Hepatocyte (in vitro differentiated cells): ENCODE data around the gene KCNA2. TPM values are rescaled to one million over a fixed set of nuclear protein-coding genes. Genes with fewer than 3 reads are reported as not detected.
A peak's percentile ranks its signal among the peaks of the same experiment; 100 is the strongest.

Source experiments
- DNase-seq: peaks from one replicate; pipeline ENCODE4 v3.0.0-alpha.2; 2016; ENCODE audit warnings: low spot score
- H2AFZ ChIP-seq: fragments of 200-600 bp; sonication (generic); 2 replicates; pipeline ENCODE4 v1.6.0; 2016; ENCODE audit warnings: antibody characterized with exemption, mild to moderate bottlenecking
- H3K27ac ChIP-seq: fragments of 200-600 bp; sonication (generic); 2 replicates; pipeline ENCODE4 v1.5.1; 2016; ENCODE audit warnings: mild to moderate bottlenecking
- H3K27me3 ChIP-seq: fragments of 200-600 bp; sonication (generic); 2 replicates; pipeline ENCODE4 v1.6.1; 2016
- H3K36me3 ChIP-seq: fragments of 200-600 bp; sonication (generic); replicated peaks from 2 replicates; pipeline ENCODE4 v1.5.1; 2016; ENCODE audit warnings: low read depth; ENCODE audit not compliant: insufficient read depth
- H3K4me1 ChIP-seq: fragments of 200-600 bp; sonication (generic); 2 replicates; pipeline ENCODE4 v1.5.1; 2016; ENCODE audit warnings: mild to moderate bottlenecking, moderate library complexity; ENCODE audit not compliant: insufficient read depth
- H3K4me2 ChIP-seq: fragments of 200-600 bp; sonication (generic); 2 replicates; pipeline ENCODE4 v1.6.0; 2016
- H3K4me3 ChIP-seq: fragments of 200-600 bp; sonication (generic); 2 replicates; pipeline ENCODE4 v1.5.1; 2016; ENCODE audit warnings: mild to moderate bottlenecking
- H3K79me2 ChIP-seq: fragments of 200-600 bp; sonication (generic); 2 replicates; pipeline ENCODE4 v1.6.0; 2017; ENCODE audit warnings: mild to moderate bottlenecking
- H3K9me2 ChIP-seq: fragments of 200-600 bp; sonication (generic); replicated peaks from 2 replicates; pipeline ENCODE4 v1.6.0; 2017; ENCODE audit warnings: mild to moderate bottlenecking; ENCODE audit not compliant: insufficient read depth
- H3K9me3 ChIP-seq: fragments of 200-600 bp; sonication (generic); 2 replicates; pipeline ENCODE4 v1.5.1; 2016; ENCODE audit warnings: low read depth, mild to moderate bottlenecking
- H4K20me1 ChIP-seq: fragments of 200-600 bp; sonication (generic); 2 replicates; pipeline ENCODE4 v1.6.0; 2016; ENCODE audit warnings: mild to moderate bottlenecking; ENCODE audit not compliant: insufficient read depth, poor library complexity, severe bottlenecking
- EZH2 ChIP-seq: fragments of 200-600 bp; sonication (generic); IDR thresholded peaks from 2 replicates; pipeline ENCODE4 v1.6.1; 2016; ENCODE audit warnings: antibody characterized with exemption, mild to moderate bottlenecking, borderline replicate concordance
- EZH2phosphoT487 ChIP-seq: fragments of 200-600 bp; sonication (generic); IDR thresholded peaks from one replicate; pipeline ENCODE4 v1.6.1; 2018; ENCODE audit warnings: antibody characterized with exemption, mild to moderate bottlenecking, low read depth, moderate library complexity; ENCODE audit not compliant: unreplicated experiment, severe bottlenecking
- WGBS: methylation state at CpG from one replicate; pipeline ENCODE4 v1.1.6; 2016; ENCODE audit warnings: low lambda C conversion rate; ENCODE audit errors: missing lambda C conversion rate; 5-methylcytosine and 5-hydroxymethylcytosine counted together
- polyA plus RNA-seq: library from polyadenylated mRNA; unstranded; fragments of >200 nt; fragmentation: Nextera tagmentation; extraction: Ambion mirVana; gene quantifications from 2 replicates; pipeline ENCODE4 v1.2.1, GENCODE V29; 2016
- total RNA-seq: library from RNA; depleted of rRNA; stranded (reverse); fragments of >200 nt; gene quantifications from 2 replicates; pipeline ENCODE4 v1.2.3, GENCODE V29; 2014
- TF ChIP-seq, protein P1 (sequence below): fragments of 200-600 bp; sonication (generic); IDR thresholded peaks from 2 replicates; pipeline ENCODE4 v1.5.1; 2016; ENCODE audit warnings: antibody characterized with exemption, mild to moderate bottlenecking; ENCODE audit not compliant: poor library complexity

The KCNA2 gene
- total RNA-seq (0.40 TPM in 2 replicates), polyA plus RNA-seq (0.80 TPM in 1 of 2 replicates, not detected in the other)

DNA sequence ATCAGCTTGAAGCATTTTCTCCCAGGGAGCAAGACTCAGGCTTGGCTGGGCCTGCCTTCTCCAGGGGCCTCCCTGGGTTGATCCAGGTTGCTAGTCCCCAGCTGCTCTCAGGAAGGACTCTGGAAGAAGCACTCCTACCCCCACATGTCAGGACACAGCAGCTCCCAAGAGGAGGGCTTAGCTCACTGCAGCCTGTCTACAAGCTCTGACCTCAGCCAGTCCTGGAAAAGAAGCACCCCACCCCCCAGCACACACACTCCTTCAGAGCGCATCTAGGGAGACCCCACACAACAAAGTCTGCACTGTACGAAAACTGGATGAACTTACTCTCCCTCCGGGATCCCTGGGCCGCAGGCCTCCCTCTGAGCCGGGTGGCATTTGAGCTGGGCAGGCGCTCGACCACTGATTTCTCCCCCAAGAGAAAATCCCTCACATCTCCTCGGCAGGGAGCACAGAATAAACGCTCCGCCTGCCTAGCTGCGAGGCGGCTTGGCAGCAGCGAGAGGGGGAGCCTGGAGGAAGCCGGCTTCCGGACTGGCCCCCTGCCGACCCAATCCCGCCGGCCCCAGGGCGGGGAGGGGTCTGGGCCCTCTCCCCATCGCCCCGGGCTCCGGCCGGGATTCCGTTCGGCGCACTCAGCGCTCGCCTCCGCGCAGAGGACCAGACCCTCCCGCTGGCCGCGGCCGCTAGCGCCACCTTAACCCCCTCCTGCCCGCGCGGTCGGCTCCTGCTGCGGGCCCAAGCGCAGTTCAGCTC, at the start of gene KCNA2:
KCNA2 (minus strand) TSS at position 458 of the 756 bp plus-strand sequence. CDS start 1,576 bp downstream, outside the sequence.
- H3K27me3 ChIP-seq = peaks cover 66% of the 10 kb centered on the region
- DNase-seq = peak; percentile 55
- peak within 1 kb of the TSS; percentile 85 for H2AFZ ChIP-seq
- H3K36me3 ChIP-seq = no peaks in the 10 kb centered on the region
- H4K20me1 ChIP-seq = no peaks in the 10 kb centered on the region
- H3K9me3 ChIP-seq = no peaks in the 10 kb centered on the region
- peak within 1 kb of the TSS; percentile 77 for H3K4me3 ChIP-seq
- H3K4me1 ChIP-seq = peaks cover 12% of the 10 kb centered on the region
- peak within 1 kb of the TSS; percentile 100 for H3K4me2 ChIP-seq
- no peak within 1 kb of the TSS for H3K27ac ChIP-seq
- no peaks in the 10 kb centered on the region for H3K79me2 ChIP-seq
- TF ChIP-seq EZH2phosphoT487 (no peak), EZH2 (no peak)
- TF ChIP-seq, protein P1, sequence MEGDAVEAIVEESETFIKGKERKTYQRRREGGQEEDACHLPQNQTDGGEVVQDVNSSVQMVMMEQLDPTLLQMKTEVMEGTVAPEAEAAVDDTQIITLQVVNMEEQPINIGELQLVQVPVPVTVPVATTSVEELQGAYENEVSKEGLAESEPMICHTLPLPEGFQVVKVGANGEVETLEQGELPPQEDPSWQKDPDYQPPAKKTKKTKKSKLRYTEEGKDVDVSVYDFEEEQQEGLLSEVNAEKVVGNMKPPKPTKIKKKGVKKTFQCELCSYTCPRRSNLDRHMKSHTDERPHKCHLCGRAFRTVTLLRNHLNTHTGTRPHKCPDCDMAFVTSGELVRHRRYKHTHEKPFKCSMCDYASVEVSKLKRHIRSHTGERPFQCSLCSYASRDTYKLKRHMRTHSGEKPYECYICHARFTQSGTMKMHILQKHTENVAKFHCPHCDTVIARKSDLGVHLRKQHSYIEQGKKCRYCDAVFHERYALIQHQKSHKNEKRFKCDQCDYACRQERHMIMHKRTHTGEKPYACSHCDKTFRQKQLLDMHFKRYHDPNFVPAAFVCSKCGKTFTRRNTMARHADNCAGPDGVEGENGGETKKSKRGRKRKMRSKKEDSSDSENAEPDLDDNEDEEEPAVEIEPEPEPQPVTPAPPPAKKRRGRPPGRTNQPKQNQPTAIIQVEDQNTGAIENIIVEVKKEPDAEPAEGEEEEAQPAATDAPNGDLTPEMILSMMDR = no peak
- no peaks in the 10 kb centered on the region for H3K9me2 ChIP-seq
- WGBS = 3% methylated on average over 14 of the region's 41 CpGs

DNA sequence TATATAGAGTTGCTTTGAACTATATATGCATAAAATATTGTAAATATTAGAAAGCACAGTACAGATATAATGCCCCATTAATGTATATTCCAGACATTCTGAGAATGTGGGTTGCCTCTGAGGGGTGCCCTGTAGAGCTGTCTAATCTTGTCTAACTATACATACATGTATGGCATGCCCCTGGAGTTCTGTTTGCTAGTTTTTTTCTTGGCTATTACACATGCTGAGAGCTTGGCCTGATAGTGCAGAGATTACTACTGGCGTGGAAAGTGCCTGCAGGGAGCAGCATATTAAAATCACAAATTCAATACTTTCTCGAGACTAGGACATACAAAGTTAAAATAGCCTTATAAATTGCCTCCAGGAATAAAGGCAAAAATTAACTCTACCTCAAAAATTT, 44.5 kb upstream of the KCNA2 start:
- Histone ChIP-seq H3K36me3 (no peaks in the 10 kb centered on the region), H3K27ac (no peak overlapping the region), H3K9me2 (no peaks in the 10 kb centered on the region), H4K20me1 (no peaks in the 10 kb centered on the region), H3K9me3 (no peaks in the 10 kb centered on the region), H3K4me1 (no peaks in the 10 kb centered on the region), H2AFZ (no peak overlapping the region), H3K4me2 (no peak overlapping the region), H3K27me3 (peaks cover 29% of the 10 kb centered on the region), H3K4me3 (no peak overlapping the region), H3K79me2 (no peaks in the 10 kb centered on the region)
- no peak for TF ChIP-seq EZH2
- TF ChIP-seq EZH2phosphoT487 = no peak
- TF ChIP-seq, protein P1 = no peak
- 73% methylated on average over 2 of the region's 2 CpGs for WGBS
- no peak for DNase-seq

DNA sequence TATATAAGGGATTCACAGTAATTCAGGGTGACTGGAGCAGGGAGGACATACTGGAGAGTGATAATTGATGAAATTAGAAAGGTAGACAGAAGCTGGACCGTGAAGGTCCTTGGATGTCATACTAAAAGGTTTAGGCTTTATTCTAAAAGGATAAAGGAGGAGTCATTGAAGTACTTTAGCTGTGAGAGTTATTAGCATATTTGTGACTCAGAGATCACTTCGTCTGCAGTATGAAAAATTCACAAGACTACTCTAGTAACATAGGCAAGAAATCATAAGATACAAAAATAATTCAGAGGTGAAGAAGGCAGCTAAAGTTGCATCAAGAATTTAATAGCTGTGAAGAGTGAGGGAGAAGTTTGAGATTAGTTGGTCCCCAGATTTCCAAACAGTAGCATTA, 42.3 kb upstream of the KCNA2 start:
- no peaks in the 10 kb centered on the region for H4K20me1 ChIP-seq
- H3K27ac ChIP-seq = no peak overlapping the region
- no peaks in the 10 kb centered on the region for H3K9me3 ChIP-seq
- H3K27me3 ChIP-seq = peaks cover 26% of the 10 kb centered on the region
- H2AFZ ChIP-seq = no peak overlapping the region
- no peaks in the 10 kb centered on the region for H3K9me2 ChIP-seq
- WGBS = 74% methylated on average over 2 of the region's 2 CpGs
- no peak for DNase-seq
- no peak overlapping the region for H3K4me2 ChIP-seq
- no peak for TF ChIP-seq EZH2phosphoT487
- TF ChIP-seq, protein P1 = no peak
- TF ChIP-seq EZH2 = no peak
- H3K4me1 ChIP-seq = no peaks in the 10 kb centered on the region
- no peaks in the 10 kb centered on the region for H3K79me2 ChIP-seq
- H3K36me3 ChIP-seq = no peaks in the 10 kb centered on the region
- no peak overlapping the region for H3K4me3 ChIP-seq
